ENCODE results near the gene GLS.
"Not testable (repeated sequence)": the region's sequence is repeated elsewhere in the genome, so short reads cannot be mapped to it uniquely, and the experiment has no call there.

Gene GLS

GRCh38 chr2:190935054-190935453 lies 54.4 kb downstream of the GLS start:
- no peak for ATAC-seq

GRCh38 chr2:190938771-190939335 lies 58.2 kb downstream of the GLS start:
- ATAC-seq (no peak), DNase-seq (no peak)

More at GRCh38 chr2:190935054-190935453, 54.4 kb downstream of the GLS start:
- no peak for DNase-seq

- DNase-seq (no peak), ATAC-seq (no peak)
Observed at GRCh38 chr2:190940454-190940853, 59.8 kb downstream of the GLS start.

- no peak for DNase-seq
- ATAC-seq: peak; percentile 41
Observed at GRCh38 chr2:190941571-190941970, 61.0 kb downstream of the GLS start.

- DNase-seq: no peak
- ATAC-seq: no peak
Observed at GRCh38 chr2:190942697-190943096, 62.1 kb downstream of the GLS start.

- DNase-seq: no peak
- no peak for ATAC-seq
Observed at GRCh38 chr2:190943706-190944105, 63.1 kb downstream of the GLS start.

GRCh38 chr2:190947141-190947540 lies 66.5 kb downstream of the GLS start:
- DNase-seq: no peak
- ATAC-seq: no peak

GRCh38 chr2:190947711-190948251 lies 67.2 kb downstream of the GLS start:
- DNase-seq (no peak), ATAC-seq (peak; percentile 75)

GRCh38 chr2:190948671-190949070 lies 68.0 kb downstream of the GLS start:
- DNase-seq (peak; percentile 33), ATAC-seq (peak; percentile 45)

- DNase-seq (no peak), ATAC-seq (no peak)
Observed at GRCh38 chr2:190950566-190950991, 70.0 kb downstream of the GLS start.

- DNase-seq: no peak
Observed at GRCh38 chr2:190953257-190953656, 72.6 kb downstream of the GLS start.

GRCh38 chr2:190959911-190960788 lies 79.5 kb downstream of the GLS start:
- no peak for ATAC-seq
- no peak for DNase-seq

More at GRCh38 chr2:190953257-190953656, 72.6 kb downstream of the GLS start:
- no peak for ATAC-seq

GRCh38 chr2:190961117-190961516 lies 80.5 kb downstream of the GLS start:
- not testable (repeated sequence) for ATAC-seq, DNase-seq

GRCh38 chr2:190961918-190962487 lies 81.4 kb downstream of the GLS start:
- ATAC-seq (no peak), DNase-seq (no peak)

GRCh38 chr2:190963088-190963487 lies 82.5 kb downstream of the GLS start:
- ATAC-seq: no peak

GRCh38 chr2:190964170-190964795 lies 83.7 kb downstream of the GLS start:
- no peak for DNase-seq
- peak; percentile 29 for ATAC-seq

More at GRCh38 chr2:190963088-190963487, 82.5 kb downstream of the GLS start:
- no peak for DNase-seq

- ATAC-seq: no peak
- no peak for DNase-seq
Observed at GRCh38 chr2:190965580-190966222, 85.1 kb downstream of the GLS start.

- DNase-seq: no peak
- no peak for ATAC-seq
Observed at GRCh38 chr2:190968522-190968921, 87.9 kb downstream of the GLS start.

GRCh38 chr2:190970160-190970559 lies 89.5 kb downstream of the GLS start:
- ATAC-seq (no peak), DNase-seq (no peak)

- ATAC-seq (no peak), DNase-seq (no peak)
Observed at GRCh38 chr2:190970873-190971506, 90.4 kb downstream of the GLS start.

GRCh38 chr2:190972213-190972612 lies 91.6 kb downstream of the GLS start:
- ATAC-seq (no peak), DNase-seq (no peak)

Data from stimulated activated naive CD8-positive, alpha-beta T cell treated with anti-CD3 and anti-CD28 coated beads, Interleukin-15, Interleukin-2, amounts not matched to agents 100 U/mL and 50 U/mL, for 24 hours (primary cell).